H1 (cell line): ENCODE results near the gene RASSF5.

Experiments
- CEBPB ChIP-seq: IDR thresholded peaks from 2 replicates; pipeline ENCODE4 v1.6.1; 2012; ENCODE audit warnings: low read depth, low read length
- CTCF ChIP-seq, 3 experiments: IDR thresholded peaks; 1 replicate in 2 of 3; 2 replicates in 1 of 3; pipeline versions ENCODE4 v1.5.1 to v1.6.1; 2011; ENCODE audit warnings: low read length in 3 of 3, mild to moderate bottlenecking in 3 of 3, inconsistent platforms in 2 of 3, low read depth in 1 of 3, moderate library complexity in 1 of 3; ENCODE audit not compliant: insufficient read depth in 1 of 3; ENCODE audit errors: control extremely low read depth in 1 of 3
- EP300 ChIP-seq, 2 experiments: IDR thresholded peaks; 1 replicate in 1 of 2; 2 replicates in 1 of 2; pipeline ENCODE4 v1.6.1; 2011 to 2012; ENCODE audit warnings: low read depth in 2 of 2, low read length in 2 of 2, mild to moderate bottlenecking in 2 of 2, borderline replicate concordance in 1 of 2, inconsistent platforms in 1 of 2, moderate library complexity in 1 of 2
- FOSL1 ChIP-seq: IDR thresholded peaks from 2 replicates; pipeline ENCODE4 v1.6.1; 2011; ENCODE audit warnings: mild to moderate bottlenecking, low read depth, low read length, moderate library complexity; ENCODE audit not compliant: insufficient read depth
- GABPA ChIP-seq: IDR thresholded peaks from 2 replicates; pipeline ENCODE4 v1.6.1; 2011; ENCODE audit warnings: mild to moderate bottlenecking, low read length, moderate library complexity, borderline replicate concordance; ENCODE audit not compliant: insufficient read depth
- GTF2F1 ChIP-seq: IDR thresholded peaks from 2 replicates; pipeline ENCODE4 v1.6.1; 2012; ENCODE audit warnings: low read depth, low read length, improper control_type of control experiment, borderline replicate concordance
- KDM1A ChIP-seq: fragments of 200-600, 300-600 bp; sonication (generic); IDR thresholded peaks from 2 replicates; pipeline ENCODE4 v1.7.1; 2016; ENCODE audit warnings: mild to moderate bottlenecking, low read length, borderline replicate concordance
- KDM4A ChIP-seq: IDR thresholded peaks from one replicate; pipeline ENCODE4 v1.7.1; 2012; ENCODE audit warnings: low read depth, mild to moderate bottlenecking, moderate library complexity, low read length, inconsistent platforms; ENCODE audit not compliant: severe bottlenecking
- POLR2A ChIP-seq, 2 experiments: IDR thresholded peaks; 1 replicate in 1 of 2; 2 replicates in 1 of 2; pipeline ENCODE4 v1.6.1; 2011; ENCODE audit warnings: low read depth in 2 of 2, low read length in 2 of 2, mild to moderate bottlenecking in 2 of 2; ENCODE audit errors: control extremely low read depth in 1 of 2
- SUZ12 ChIP-seq: fragments of 200-600 bp; sonication (generic); IDR thresholded peaks from 2 replicates; pipeline ENCODE4 v1.6.1; 2012; ENCODE audit warnings: mild to moderate bottlenecking, inconsistent platforms, low read length, moderate library complexity, mixed read lengths
- YY1 ChIP-seq: IDR thresholded peaks from 2 replicates; pipeline ENCODE4 v1.6.1; 2011; ENCODE audit warnings: low read depth, mild to moderate bottlenecking, low read length
- TF ChIP-seq, protein P1 (sequence below): IDR thresholded peaks from 2 replicates; pipeline ENCODE4 v1.6.1; 2012; ENCODE audit warnings: inconsistent platforms
- TF ChIP-seq, protein P2 (sequence below): IDR thresholded peaks from 2 replicates; pipeline ENCODE4 v1.6.1; 2012; ENCODE audit warnings: inconsistent platforms

- TF ChIP-seq GTF2F1, result no peak
- no peak for TF ChIP-seq KDM4A
- TF ChIP-seq CTCF (IDR thresholded peaks at IDR 0.05; ENCODE audit: control extremely low read depth in 1 of 3, insufficient read depth in 1 of 3, low read depth in 1 of 3, low read length in 3 of 3), result no peak
- no peak for TF ChIP-seq EP300 (IDR thresholded peaks at IDR 0.05; ENCODE audit: borderline replicate concordance in 1 of 2, low read depth in 2 of 2, low read length in 2 of 2)
- TF ChIP-seq POLR2A (IDR thresholded peaks at IDR 0.05; ENCODE audit: control extremely low read depth in 1 of 2, low read depth in 2 of 2, low read length in 2 of 2), result no peak
- TF ChIP-seq FOSL1, result no peak
- TF ChIP-seq SUZ12, result no peak
- TF ChIP-seq, protein P1, sequence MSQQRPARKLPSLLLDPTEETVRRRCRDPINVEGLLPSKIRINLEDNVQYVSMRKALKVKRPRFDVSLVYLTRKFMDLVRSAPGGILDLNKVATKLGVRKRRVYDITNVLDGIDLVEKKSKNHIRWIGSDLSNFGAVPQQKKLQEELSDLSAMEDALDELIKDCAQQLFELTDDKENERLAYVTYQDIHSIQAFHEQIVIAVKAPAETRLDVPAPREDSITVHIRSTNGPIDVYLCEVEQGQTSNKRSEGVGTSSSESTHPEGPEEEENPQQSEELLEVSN, result no peak
- TF ChIP-seq KDM1A, result no peak
- TF ChIP-seq YY1, result no peak
- TF ChIP-seq, protein P2, sequence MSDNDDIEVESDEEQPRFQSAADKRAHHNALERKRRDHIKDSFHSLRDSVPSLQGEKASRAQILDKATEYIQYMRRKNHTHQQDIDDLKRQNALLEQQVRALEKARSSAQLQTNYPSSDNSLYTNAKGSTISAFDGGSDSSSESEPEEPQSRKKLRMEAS, result no peak
- no peak for TF ChIP-seq GABPA
- TF ChIP-seq CEBPB, result no peak
These were observed 14.1 kb upstream of the RASSF5 start for GRCh38 chr1:206493279-206493678.
